GM12875 (cell line): ENCODE data around the gene DSC3.

Experiments
- H3K4me3 ChIP-seq: one replicate; pipeline ENCODE4 v1.5.1; 2011; ENCODE audit warnings: low read depth, low read length, control low read depth
- CTCF ChIP-seq: IDR thresholded peaks from 2 replicates; pipeline ENCODE4 v1.5.1; 2011; ENCODE audit warnings: low read depth, mild to moderate bottlenecking, control low read depth, inconsistent platforms, low read length, moderate library complexity, borderline replicate concordance; ENCODE audit not compliant: insufficient read depth

Gene DSC3

GRCh38 chr18:30954262-30954661 lies 88.3 kb downstream of the DSC3 start:
- no peak for TF ChIP-seq CTCF
- H3K4me3 ChIP-seq = no peak overlapping the region

GRCh38 chr18:30945761-30946160 lies 96.8 kb downstream of the DSC3 start:
- no peak for TF ChIP-seq CTCF
- H3K4me3 ChIP-seq = no peak overlapping the region

- no peak for TF ChIP-seq CTCF
- no peak overlapping the region for H3K4me3 ChIP-seq
Observed at GRCh38 chr18:30944773-30945417, 97.6 kb downstream of the DSC3 start.

GRCh38 chr18:30940952-30941539 lies 101.5 kb downstream of the DSC3 start:
- no peak overlapping the region for H3K4me3 ChIP-seq
- no peak for TF ChIP-seq CTCF
